SK-N-SH treated with all-trans-retinoic acid at 6 μM for 48 hours (cell line): ENCODE measurements around the gene BICC1.

ENCODE experiments used
- CREB5 ChIP-seq: fragments of 250-450 bp; sonication (Bioruptor Pico); IDR thresholded peaks from 2 replicates; pipeline ENCODE4 v1.5.1; 2020; ENCODE audit warnings: low read depth, mild to moderate bottlenecking, moderate library complexity
- ESRRG ChIP-seq: fragments of 250-450 bp; sonication (Bioruptor Pico); IDR thresholded peaks from 2 replicates; pipeline ENCODE4 v1.6.1; 2021; ENCODE audit warnings: mild to moderate bottlenecking
- GLIS3 ChIP-seq: fragments of 250-450 bp; sonication (Bioruptor Pico); IDR thresholded peaks from 2 replicates; pipeline ENCODE4 v1.5.0; 2020; ENCODE audit warnings: mild to moderate bottlenecking, moderate library complexity
- ISL1 ChIP-seq: fragments of 250-450 bp; sonication (Bioruptor Pico); IDR thresholded peaks from 2 replicates; pipeline ENCODE4 v2.1.2; 2022; ENCODE audit warnings: mild to moderate bottlenecking, moderate library complexity
- PATZ1 ChIP-seq: fragments of 250-450 bp; sonication (Bioruptor Pico); IDR thresholded peaks from 2 replicates; pipeline ENCODE4 v1.8.0; 2020; ENCODE audit warnings: mild to moderate bottlenecking, moderate library complexity, borderline replicate concordance
- POU6F1 ChIP-seq: fragments of 250-450 bp; sonication (Bioruptor Pico); IDR thresholded peaks from 2 replicates; pipeline ENCODE4 v1.8.0; 2021; ENCODE audit warnings: low read depth, mild to moderate bottlenecking, moderate library complexity, borderline replicate concordance
- PPARA ChIP-seq: fragments of 250-450 bp; sonication (Bioruptor Pico); IDR thresholded peaks from 2 replicates; pipeline ENCODE4 v1.5.0; 2020; ENCODE audit warnings: mild to moderate bottlenecking, borderline replicate concordance
- TSHZ2 ChIP-seq: fragments of 250-450 bp; sonication (Bioruptor Pico); IDR thresholded peaks from 2 replicates; pipeline ENCODE4 v1.5.0; 2020; ENCODE audit warnings: mild to moderate bottlenecking, moderate library complexity
- ZFP30 ChIP-seq: fragments of 450-650 bp; formaldehyde crosslinking; IDR thresholded peaks from 2 replicates; pipeline ENCODE4 v1.5.0; 2022; ENCODE audit warnings: mild to moderate bottlenecking, moderate library complexity
- ZNF565 ChIP-seq: fragments of 450-650 bp; formaldehyde crosslinking; conservative IDR thresholded peaks from 2 replicates; pipeline ENCODE4 v1.5.0; 2020; ENCODE audit warnings: low read depth, mild to moderate bottlenecking, moderate library complexity
- ZNF8 ChIP-seq: fragments of 450-650 bp; formaldehyde crosslinking; IDR thresholded peaks from 2 replicates; pipeline ENCODE4 v1.5.0; 2020; ENCODE audit warnings: mild to moderate bottlenecking, moderate library complexity

GRCh38 chr10:58779594-58779993 is 266.9 kb downstream of the BICC1 start:
- TF ChIP-seq PATZ1 (CRISPR knock-in tag) = no peak
- TF ChIP-seq ESRRG (CRISPR knock-in tag) = no peak
- no peak for TF ChIP-seq ISL1 (CRISPR knock-in tag)
- no peak for TF ChIP-seq ZFP30
- no peak for TF ChIP-seq TSHZ2 (CRISPR knock-in tag)
- TF ChIP-seq GLIS3 (CRISPR knock-in tag) = no peak
- TF ChIP-seq CREB5 (CRISPR knock-in tag) = no peak
- no peak for TF ChIP-seq PPARA (CRISPR knock-in tag)
- TF ChIP-seq POU6F1 (CRISPR knock-in tag) = no peak
- TF ChIP-seq ZNF565 (CRISPR knock-in tag) = no peak
- no peak for TF ChIP-seq ZNF8 (CRISPR knock-in tag)
